Measurements from ENCODE around the gene TNNT1.
A peak's percentile ranks its signal among the peaks of the same experiment; 100 is the strongest.

The TNNT1 gene

GRCh38 chr19:55106591-55106990 lies 42.4 kb downstream of the TNNT1 start:
- DNase-seq, result no peak

DNA sequence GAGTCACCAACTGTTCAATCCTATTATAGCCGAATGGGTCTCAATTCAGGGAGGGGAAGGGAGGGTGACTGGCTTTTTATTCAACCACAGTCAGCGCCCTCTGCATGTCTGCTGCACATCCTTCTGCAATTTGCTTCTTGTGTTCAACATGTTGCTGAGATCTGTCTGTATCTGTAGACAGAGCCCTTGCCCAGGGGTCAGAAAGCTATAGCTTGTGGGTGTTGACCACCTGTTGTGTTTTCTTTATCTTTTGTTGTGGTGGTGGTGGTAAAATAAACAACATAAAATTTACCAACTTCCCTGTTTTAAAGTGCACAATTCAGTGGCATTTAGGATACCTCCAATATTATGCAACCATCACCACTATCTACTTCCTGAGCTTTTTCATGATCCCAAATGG lies 43.8 kb downstream of the TNNT1 start:
- DNase-seq, result no peak

DNA sequence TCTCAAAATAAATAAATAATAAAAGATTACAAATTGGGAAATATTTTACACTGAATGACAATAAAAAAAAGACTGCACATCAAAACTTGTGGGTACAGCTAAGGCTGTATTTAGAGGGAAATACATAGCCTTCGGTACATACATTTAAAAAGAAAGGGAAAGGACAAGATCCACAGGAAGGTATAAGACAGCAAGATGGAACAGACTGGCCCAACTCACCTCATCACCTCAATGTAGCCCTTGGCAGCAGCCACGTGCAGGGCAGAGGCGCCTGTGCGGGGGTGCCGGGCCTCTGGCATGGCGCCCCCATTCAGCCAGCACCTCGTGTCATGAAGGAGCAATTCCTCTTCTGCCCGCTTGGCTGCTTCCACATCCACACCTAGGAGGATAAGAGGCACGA lies 45.8 kb downstream of the TNNT1 start:
- DNase-seq, result no peak

GRCh38 chr19:55101261-55101660 lies 47.7 kb downstream of the TNNT1 start:
- no peak for DNase-seq

- no peak for DNase-seq
These were observed 49.2 kb downstream of the TNNT1 start for GRCh38 chr19:55099557-55100506.

- DNase-seq, result no peak
These were observed 50.1 kb downstream of the TNNT1 start for GRCh38 chr19:55098716-55099556.

GRCh38 chr19:55097864-55098715 lies 50.9 kb downstream of the TNNT1 start:
- DNase-seq, result no peak

- DNase-seq, result no peak
These were observed 52.8 kb downstream of the TNNT1 start for GRCh38 chr19:55096061-55096701.

DNA sequence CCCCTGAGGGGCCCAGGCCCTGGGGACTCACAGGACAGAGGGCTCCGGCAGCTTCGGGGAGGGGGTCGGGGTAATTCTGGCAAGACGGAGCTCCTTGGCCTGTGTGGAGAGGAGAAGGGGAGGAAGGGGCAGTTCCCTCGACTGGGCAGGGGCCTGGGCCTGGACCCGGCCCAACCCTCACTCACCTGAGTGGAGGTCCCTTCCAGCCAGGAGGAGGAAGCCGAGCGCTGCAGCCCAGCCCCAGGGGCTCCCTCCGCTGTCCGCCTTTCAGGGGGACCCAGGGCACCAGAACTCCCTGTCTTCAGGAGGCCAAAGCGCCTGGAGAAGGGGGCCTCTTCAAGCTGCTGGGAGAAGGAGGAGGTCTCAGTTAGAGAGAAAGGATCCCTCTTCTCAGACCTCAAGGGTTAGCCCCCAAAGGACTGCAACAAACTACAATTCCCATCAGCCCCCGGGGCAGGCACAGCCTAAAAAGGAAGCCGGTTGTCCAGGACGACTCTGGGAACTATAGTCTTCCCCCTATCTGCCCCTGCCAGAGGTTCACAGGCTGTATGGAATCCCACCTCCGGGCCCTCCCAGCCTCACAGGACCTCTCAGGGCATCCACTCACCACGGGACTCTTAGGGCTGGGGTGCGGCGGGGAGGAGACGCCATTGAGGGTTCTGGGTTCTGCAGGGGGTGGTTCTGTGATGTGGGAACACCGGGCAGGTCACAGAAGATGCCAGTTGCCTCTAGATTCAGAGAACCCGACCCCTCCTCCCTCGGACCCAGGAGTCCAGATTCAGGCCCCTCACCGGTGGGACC lies 53.5 kb downstream of the TNNT1 start:
- DNase-seq, result no peak

DNA sequence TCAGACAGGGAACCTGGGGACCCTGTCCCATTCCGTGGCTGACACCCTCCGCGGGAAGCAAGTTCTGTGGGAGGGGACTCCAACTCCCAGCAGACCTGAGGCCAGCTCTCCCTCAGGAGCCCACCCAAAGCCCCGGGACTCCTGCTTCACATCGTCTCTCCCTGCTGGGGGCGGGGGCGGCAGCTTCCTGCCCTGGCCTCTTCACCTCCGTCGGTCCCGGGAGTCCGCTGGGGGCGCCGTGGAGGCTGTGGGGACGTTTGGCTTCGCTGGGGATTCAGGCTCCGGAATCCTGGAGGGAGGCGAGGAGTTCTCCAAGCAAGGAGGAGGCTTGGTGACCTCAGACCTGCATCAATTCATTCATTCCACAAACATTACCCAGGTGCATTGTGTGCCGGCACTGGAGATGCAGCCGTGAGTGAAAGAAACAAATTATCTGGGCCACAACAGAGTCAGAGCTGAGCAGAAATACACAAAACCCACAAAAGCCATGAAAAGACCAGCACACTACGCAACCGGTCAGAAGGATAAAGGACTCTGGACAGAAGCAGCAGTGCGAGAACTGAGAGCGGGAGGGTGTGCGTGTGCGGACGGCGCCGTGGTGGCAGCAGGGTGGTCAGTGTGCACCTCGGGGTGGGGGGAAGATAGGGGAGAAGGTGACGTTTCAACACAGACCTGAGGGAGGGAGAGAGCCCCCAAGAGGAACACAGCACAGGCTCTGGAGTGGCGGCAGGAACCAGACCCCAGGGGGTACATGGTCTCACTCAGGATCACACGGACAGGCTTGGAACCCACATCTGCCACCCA lies 54.3 kb downstream of the TNNT1 start:
- DNase-seq, result no peak

DNA sequence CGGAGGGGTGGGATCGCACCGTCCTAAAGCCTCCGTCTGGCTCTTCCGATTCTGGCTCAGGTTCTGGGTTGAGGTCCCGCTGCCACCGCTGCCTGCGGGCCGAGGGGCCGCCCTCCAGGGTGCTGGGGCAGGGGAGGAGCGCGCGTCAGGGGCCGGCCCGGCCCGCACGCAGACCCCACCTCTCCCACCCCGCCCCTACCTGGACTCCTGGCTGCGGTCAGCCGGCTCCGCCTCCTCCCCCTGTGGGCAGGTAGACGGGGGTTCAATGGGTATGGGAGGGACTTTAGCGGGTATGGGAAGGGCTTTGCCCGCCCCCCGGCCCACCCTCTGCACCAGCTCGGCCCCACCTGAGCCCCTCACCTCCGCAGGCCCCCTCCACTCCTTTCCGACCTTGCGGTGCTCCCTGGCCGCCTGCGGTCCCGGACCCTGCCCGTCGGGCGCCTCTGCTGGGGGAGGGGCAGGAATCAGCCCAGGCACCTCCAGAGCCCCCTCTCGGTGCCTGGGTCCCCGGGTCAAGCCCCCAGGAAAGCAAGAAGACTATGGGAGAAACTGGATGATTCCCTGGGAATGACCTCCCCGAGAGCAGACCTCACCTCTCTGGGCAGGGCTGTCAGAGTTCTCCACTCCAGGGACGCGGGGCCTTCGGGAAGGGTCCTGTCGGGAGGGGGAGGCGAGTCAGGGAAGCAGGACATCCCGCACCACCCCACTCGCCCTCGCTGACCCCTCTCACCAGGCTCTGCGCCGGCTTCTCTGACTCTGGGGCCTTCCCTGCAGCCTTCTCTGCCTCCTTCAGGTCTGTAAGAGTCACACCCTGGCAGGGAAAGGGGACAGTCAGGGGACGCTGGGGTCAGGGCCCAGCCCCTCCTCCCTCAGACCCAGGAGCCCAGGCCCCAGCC lies 56.3 kb downstream of the TNNT1 start:
- DNase-seq, result no peak

GRCh38 chr19:55091955-55092354 lies 57.1 kb downstream of the TNNT1 start:
- DNase-seq, result no peak

GRCh38 chr19:55091126-55091910 lies 57.7 kb downstream of the TNNT1 start:
- DNase-seq, result no peak

DNA sequence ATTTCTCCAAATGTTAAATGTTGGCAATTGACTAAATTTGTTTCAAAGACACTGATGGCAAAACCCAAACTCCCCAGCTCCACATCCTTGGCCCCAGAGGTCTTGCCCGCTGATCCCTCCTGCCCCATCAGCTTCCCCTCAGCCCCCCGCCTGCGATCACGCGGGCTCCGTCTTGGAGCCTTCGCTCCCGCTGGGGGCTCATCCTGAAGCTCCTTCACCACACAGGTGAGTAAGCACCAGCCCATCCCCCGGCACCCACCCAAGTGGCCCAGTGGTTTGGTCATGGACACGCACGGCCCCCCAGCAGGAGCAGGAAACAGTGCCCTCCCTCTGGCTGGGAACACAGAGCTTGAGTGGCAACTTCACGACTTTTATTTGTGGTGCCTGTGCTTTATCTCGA lies 58.4 kb downstream of the TNNT1 start:
- DNase-seq, result no peak

- no peak for DNase-seq
These were observed 59.6 kb downstream of the TNNT1 start for GRCh38 chr19:55089342-55089944.

GRCh38 chr19:55088543-55089341 lies 60.3 kb downstream of the TNNT1 start:
- peak; percentile 83 for DNase-seq

DNA sequence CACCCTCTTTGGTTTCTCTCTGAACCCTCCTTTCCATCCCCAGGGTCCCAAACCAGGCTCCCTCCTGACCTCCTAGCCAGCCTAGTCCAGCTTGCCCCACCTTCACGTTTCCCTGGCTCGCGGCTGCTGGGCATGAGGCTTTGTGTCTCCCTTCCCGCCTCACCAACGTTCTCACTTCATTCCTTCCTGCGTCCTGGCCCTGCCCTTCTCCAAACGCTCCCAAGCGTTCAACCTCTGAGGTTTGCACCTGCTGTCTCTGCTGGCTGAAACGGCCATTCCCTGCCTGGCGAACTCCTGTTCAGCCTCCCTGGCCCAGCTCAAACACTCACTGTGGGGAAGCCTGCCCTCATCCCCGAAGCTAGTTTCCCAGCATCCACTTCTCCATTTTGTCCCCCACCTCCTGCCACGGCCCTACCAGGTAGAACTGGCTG lies 61.0 kb downstream of the TNNT1 start:
- no peak for DNase-seq
